Adipocyte (in vitro differentiated cells): ENCODE results near the gene C1orf146.
"Not testable (repeated sequence)": the region's sequence is repeated elsewhere in the genome, so short reads cannot be mapped to it uniquely, and the experiment has no call there.

Experiments used
- DNase-seq: peaks from one replicate; pipeline ENCODE4 v3.0.0-alpha.2; 2015; ENCODE audit warnings: low read depth
- H3K27me3 ChIP-seq: replicated peaks from 2 replicates; pipeline ENCODE4 v1.7.0; 2013; ENCODE audit warnings: mild to moderate bottlenecking, low read length, moderate library complexity; ENCODE audit not compliant: control insufficient read depth, insufficient read depth
- H3K36me3 ChIP-seq: 2 replicates; pipeline ENCODE4 v1.7.0; 2013; ENCODE audit warnings: low read length, mild to moderate bottlenecking, moderate library complexity; ENCODE audit not compliant: control insufficient read depth, insufficient read depth, severe bottlenecking
- H3K4me1 ChIP-seq: 2 replicates; pipeline ENCODE4 v1.7.0; 2013; ENCODE audit warnings: mild to moderate bottlenecking, low read length, moderate library complexity; ENCODE audit not compliant: control insufficient read depth, insufficient read depth
- H3K4me3 ChIP-seq: 2 replicates; pipeline ENCODE4 v1.7.0; 2013; ENCODE audit warnings: mild to moderate bottlenecking, low read length, moderate library complexity
- H3K9ac ChIP-seq: 2 replicates; pipeline ENCODE4 v1.7.0; 2013; ENCODE audit warnings: mild to moderate bottlenecking, low read length, moderate library complexity
- H3K9me3 ChIP-seq: 2 replicates; pipeline ENCODE4 v1.7.0; 2013; ENCODE audit warnings: mild to moderate bottlenecking, low read length, moderate library complexity; ENCODE audit not compliant: control insufficient read depth

Gene C1orf146

DNA sequence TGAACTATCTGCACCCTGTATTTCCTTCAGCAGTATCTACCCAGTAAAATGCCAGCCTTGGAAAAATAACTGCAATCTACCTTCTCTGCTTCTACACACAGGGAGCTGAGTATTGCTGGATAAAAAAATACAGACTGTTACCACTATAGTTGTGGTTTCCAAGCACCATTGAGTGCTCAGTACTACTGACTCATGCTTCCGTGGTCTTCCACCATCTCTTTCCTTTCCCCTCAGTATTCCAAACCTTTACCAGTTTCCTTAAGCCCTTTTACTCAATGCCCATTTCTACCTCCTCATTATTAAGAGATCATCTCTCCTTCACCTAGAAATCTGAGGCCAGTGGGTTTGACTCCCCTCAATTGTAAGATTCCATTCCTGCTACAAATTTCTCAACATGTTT is 57.2 kb downstream of the C1orf146 start:
- no peak for DNase-seq
- no peak overlapping the region for H3K4me3 ChIP-seq
- no peak overlapping the region for H3K9ac ChIP-seq
- H3K36me3 ChIP-seq, result peaks cover 38% of the 10 kb centered on the region
- H3K4me1 ChIP-seq, result no peaks in the 10 kb centered on the region
- H3K9me3 ChIP-seq, result no peaks in the 10 kb centered on the region
- H3K27me3 ChIP-seq, result no peaks in the 10 kb centered on the region

DNA sequence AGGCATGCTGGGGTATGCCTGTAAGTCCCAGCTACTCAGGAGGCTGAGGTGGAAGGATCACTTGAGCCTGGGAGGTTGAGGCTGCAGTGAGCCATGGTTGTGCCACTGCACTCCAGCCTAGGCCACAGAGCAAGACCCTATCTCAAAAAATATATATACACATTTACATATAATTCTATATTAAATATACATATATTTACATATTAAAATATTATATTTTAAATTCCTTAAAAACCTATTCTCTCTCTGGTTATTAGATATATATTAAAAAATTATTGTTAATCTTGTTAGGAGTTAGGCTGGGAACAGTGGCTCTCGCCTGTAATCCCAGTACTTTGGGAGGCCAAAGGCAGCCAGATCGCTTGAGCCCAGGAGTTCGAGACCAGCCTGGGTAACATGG is 58.4 kb downstream of the C1orf146 start:
- Histone ChIP-seq H3K4me3 (no peak overlapping the region), H3K36me3 (peaks cover 32% of the 10 kb centered on the region), H3K9ac (no peak overlapping the region), H3K27me3 (no peaks in the 10 kb centered on the region), H3K4me1 (no peaks in the 10 kb centered on the region), H3K9me3 (no peaks in the 10 kb centered on the region)
- no peak for DNase-seq

DNA sequence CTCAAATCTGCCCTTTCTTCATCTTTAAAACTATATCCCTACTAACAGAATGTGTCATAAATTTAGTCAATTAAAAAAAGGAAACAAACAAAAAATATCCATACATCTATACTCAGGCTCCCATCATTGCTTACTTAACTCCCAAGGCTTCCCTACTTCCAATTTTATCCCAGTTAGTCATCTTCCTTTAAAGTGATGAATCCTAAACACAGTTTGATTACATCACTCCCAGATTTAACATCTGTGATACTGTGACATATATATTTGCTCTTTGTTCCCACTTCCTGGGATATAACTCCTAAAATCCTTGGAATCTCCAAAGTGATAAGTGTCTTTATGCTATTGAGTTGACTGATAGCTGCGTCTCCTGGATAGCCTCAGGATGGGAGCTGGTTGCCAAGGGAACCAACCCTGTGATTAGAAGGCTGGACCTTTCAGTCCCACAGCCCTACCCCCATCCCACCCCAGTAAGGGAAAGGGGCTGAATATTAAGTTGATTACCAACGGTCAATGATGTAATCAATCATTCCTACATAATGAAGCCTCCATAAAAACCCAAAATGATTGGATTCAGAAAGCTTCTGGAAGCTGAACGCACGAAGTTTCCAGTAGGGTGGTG is 59.5 kb downstream of the C1orf146 start:
- Histone ChIP-seq H3K4me1 (no peaks in the 10 kb centered on the region), H3K9ac (no peak overlapping the region), H3K27me3 (no peaks in the 10 kb centered on the region), H3K4me3 (no peak overlapping the region), H3K36me3 (peaks cover 30% of the 10 kb centered on the region), H3K9me3 (no peaks in the 10 kb centered on the region)
- DNase-seq, result peak; percentile 11

DNA sequence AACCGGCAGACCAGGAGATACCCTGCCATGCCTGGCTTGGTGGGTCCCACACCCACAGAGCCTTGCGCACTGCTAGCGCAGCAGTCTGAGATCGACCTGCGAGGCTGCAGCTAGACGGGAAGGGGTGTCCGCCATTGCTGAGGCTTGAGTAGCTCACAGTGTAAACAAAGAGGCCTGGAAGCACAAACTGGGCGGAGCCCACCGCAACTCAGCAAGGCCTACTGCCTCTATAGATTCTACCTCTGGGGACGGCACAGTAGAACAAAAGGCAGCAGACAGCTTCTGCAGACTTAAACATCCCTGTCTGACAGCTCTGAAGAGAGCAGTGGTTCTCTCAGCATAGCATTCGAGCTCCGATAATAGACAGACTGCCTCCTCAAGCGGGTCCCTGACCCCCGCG is 62.1 kb downstream of the C1orf146 start:
- peaks cover 13% of the 10 kb centered on the region for H3K36me3 ChIP-seq

DNA sequence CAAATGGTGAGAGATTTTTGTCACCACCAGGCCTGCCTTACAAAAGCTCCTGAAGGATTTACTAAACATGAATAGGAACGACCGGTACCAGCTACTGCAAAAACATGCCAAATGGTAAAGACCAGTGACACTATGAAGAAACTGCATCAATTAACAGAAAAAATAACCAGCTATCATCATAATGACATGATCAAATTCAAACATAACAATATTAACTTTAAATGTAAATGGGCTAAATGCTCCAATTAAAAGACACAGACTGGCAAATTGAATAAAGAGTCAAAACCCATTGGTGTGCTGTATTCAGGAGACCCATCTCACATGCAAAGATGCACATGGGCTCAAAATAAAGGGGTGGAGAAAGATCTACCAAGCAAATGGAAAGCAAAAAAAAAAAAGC is 63.7 kb downstream of the C1orf146 start:
- not testable (repeated sequence) for H3K9ac ChIP-seq, H3K27me3 ChIP-seq, H3K4me3 ChIP-seq, H3K9me3 ChIP-seq, H3K4me1 ChIP-seq, DNase-seq
- peaks cover 10% of the 10 kb centered on the region for H3K36me3 ChIP-seq

More for the DNA sequence above, 62.1 kb downstream of the C1orf146 start:
- not testable (repeated sequence) for H3K4me1 ChIP-seq, H3K9me3 ChIP-seq, DNase-seq, H3K9ac ChIP-seq, H3K27me3 ChIP-seq, H3K4me3 ChIP-seq

- Histone ChIP-seq H3K4me1 (peaks cover 6% of the 10 kb centered on the region), H3K36me3 (peaks cover 41% of the 10 kb centered on the region), H3K9me3 (no peaks in the 10 kb centered on the region), H3K9ac (no peak overlapping the region), H3K27me3 (no peaks in the 10 kb centered on the region), H3K4me3 (no peak overlapping the region)
- peak; percentile 83 for DNase-seq
These were observed 73.8 kb downstream of the C1orf146 start for GRCh38 chr1:92291372-92291999.
